GM12878 (cell line): ENCODE measurements around the gene STK33. TPM values are rescaled to one million over a fixed set of nuclear protein-coding genes. Genes with fewer than 3 reads are reported as not detected.
A peak's percentile ranks its signal among the peaks of the same experiment; 100 is the strongest.

Experiments used
- CHD4 ChIP-seq: fragments of 200-600 bp; sonication (generic); IDR thresholded peaks from 2 replicates; pipeline ENCODE4 v1.6.1; 2016; ENCODE audit warnings: mild to moderate bottlenecking
- GATAD2B ChIP-seq: fragments of 450-650 bp; conservative IDR thresholded peaks from 2 replicates; pipeline ENCODE4 v1.6.1; 2017; ENCODE audit warnings: low read depth, mild to moderate bottlenecking, moderate library complexity
- JUNB ChIP-seq: IDR thresholded peaks from 2 replicates; pipeline ENCODE4 v1.6.1; 2016; ENCODE audit warnings: antibody characterized with exemption, mild to moderate bottlenecking
- MEF2B ChIP-seq: fragments of 450-650 bp; IDR thresholded peaks from 2 replicates; pipeline ENCODE4 v1.6.1; 2018; ENCODE audit warnings: mild to moderate bottlenecking, moderate library complexity; ENCODE audit not compliant: partially characterized antibody, poor library complexity, severe bottlenecking
- NR2F1 ChIP-seq: fragments of 450-650 bp; conservative IDR thresholded peaks from 2 replicates; pipeline ENCODE4 v1.6.1; 2017; ENCODE audit warnings: mild to moderate bottlenecking
- NRF1 ChIP-seq: conservative IDR thresholded peaks from 2 replicates; pipeline ENCODE4 v1.6.1; 2011; ENCODE audit warnings: mild to moderate bottlenecking, low read depth, low read length, improper control_type of control experiment
- RCOR1 ChIP-seq: conservative IDR thresholded peaks from 2 replicates; pipeline ENCODE4 v1.6.1; 2012; ENCODE audit warnings: low read depth, low read length, improper control_type of control experiment
- RFX5 ChIP-seq: IDR thresholded peaks from 2 replicates; pipeline ENCODE4 v1.6.1; 2011; ENCODE audit warnings: low read depth, low read length, improper control_type of control experiment
- SMARCA5 ChIP-seq: fragments of 450-650 bp; IDR thresholded peaks from 2 replicates; pipeline ENCODE4 v1.6.1; 2017; ENCODE audit warnings: mild to moderate bottlenecking
- STAT1 ChIP-seq: fragments of 450-650 bp; conservative IDR thresholded peaks from 2 replicates; pipeline ENCODE4 v1.6.1; 2014; ENCODE audit warnings: antibody characterized with exemption, mild to moderate bottlenecking
- polyA plus RNA-seq, 11 experiments: library from polyadenylated mRNA; depleted of rRNA in 4 of 11; unstranded in 6 of 11; stranded (reverse) in 5 of 11; fragments of >200 nt; fragmentation: Nextera tagmentation in 4 of 11; fragmentation: Illumina TruSeq in 1 of 11; extraction: Ambion mirVana in 4 of 11; extraction: Trizol in 1 of 11; gene quantifications; 1 replicate in 1 of 11; 2 replicates in 10 of 11; pipeline versions ENCODE4 v1.2.1 to v1.2.3, GENCODE V29; 2011 to 2016; ENCODE audit warnings: inconsistent platforms in 2 of 11, missing spikeins in 2 of 11, low read depth in 1 of 11
- total RNA-seq, 4 experiments: library from RNA; depleted of rRNA in 3 of 4; stranded (reverse); fragments of >200 nt in 3 of 4; fragmentation: Illumina TruSeq in 1 of 4; extraction: Trizol in 1 of 4; gene quantifications; 2 replicates each; pipeline versions ENCODE4 v1.2.1 to v1.2.3, GENCODE V29; 2013 to 2021
- TF ChIP-seq, protein P1 (sequence below): fragments of 150-350 bp; IDR thresholded peaks from 2 replicates; pipeline ENCODE4 v1.6.1; 2016; ENCODE audit warnings: low read depth, low read length
- TF ChIP-seq, protein P2 (sequence below): fragments of 450-650 bp; IDR thresholded peaks from 2 replicates; pipeline ENCODE4 v1.6.1; 2017; ENCODE audit warnings: low read depth, mild to moderate bottlenecking, moderate library complexity
- TF ChIP-seq, protein P3 (sequence below): IDR thresholded peaks from 2 replicates; pipeline ENCODE4 v1.6.1; 2012; ENCODE audit warnings: low read depth, low read length, improper control_type of control experiment
- TF ChIP-seq, protein P4 (sequence below): fragments of 450-650 bp; formaldehyde crosslinking; IDR thresholded peaks from 2 replicates; pipeline ENCODE4 v1.4.0; 2022; ENCODE audit warnings: mild to moderate bottlenecking, moderate library complexity
- TF ChIP-seq, protein P5 (sequence below): fragments of 450-650 bp; IDR thresholded peaks from 2 replicates; pipeline ENCODE4 v1.6.1; 2017; ENCODE audit warnings: mild to moderate bottlenecking, moderate library complexity

STK33 gene
- total and polyA plus RNA-seq, 10 of the 15 experiments (the other 5 are each of a cell fraction or from before 2014, with no cell fraction given) = 5.2 to 27.3 (median 18.3) TPM

DNA sequence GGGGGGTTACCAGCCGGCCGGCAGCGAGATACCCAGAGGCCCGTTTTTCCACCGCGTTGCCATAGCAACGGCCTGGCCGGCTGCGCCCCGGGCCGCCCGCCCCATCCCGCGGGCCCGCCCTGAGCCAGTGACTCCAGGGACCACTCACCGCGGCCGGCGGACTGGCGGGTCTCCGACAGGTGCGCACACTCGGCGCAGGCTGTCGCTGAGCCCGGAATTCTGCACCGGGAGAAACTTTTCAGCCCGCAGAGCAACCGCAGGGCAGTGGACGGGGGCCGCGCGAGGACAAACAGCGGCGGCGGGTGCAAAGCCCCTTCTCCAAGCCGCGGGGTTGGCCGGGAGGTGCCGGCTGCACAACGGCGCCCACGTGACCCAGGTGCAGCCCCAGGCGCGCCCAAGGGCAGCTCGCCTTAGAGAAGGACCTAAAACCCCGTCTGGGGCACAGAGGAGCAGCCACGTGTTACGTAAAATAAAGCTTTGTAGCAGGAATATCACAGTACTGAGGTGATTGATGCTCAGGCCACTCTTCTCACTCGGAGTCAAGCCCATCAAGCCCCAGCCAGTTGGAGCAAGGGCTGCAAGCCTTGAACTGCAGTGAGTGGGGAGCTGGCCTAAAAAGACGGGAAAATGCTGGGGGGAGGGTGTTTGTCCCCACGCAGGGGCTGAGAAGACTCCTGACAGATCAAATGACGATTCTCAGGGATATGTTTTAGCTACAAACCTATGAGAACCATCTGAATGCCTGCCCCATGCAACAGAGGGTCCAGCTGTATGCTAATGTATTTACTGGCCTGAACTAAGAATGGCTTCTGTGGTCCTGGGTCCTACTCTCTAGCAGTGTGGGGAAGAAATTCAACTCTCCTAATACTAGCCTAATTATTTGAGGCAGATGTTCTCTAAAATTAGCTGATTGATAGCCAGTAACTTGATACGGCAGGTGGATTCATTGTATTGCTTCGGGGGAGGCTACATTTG, at the start of gene STK33 (continued):
- TF ChIP-seq, protein P1, sequence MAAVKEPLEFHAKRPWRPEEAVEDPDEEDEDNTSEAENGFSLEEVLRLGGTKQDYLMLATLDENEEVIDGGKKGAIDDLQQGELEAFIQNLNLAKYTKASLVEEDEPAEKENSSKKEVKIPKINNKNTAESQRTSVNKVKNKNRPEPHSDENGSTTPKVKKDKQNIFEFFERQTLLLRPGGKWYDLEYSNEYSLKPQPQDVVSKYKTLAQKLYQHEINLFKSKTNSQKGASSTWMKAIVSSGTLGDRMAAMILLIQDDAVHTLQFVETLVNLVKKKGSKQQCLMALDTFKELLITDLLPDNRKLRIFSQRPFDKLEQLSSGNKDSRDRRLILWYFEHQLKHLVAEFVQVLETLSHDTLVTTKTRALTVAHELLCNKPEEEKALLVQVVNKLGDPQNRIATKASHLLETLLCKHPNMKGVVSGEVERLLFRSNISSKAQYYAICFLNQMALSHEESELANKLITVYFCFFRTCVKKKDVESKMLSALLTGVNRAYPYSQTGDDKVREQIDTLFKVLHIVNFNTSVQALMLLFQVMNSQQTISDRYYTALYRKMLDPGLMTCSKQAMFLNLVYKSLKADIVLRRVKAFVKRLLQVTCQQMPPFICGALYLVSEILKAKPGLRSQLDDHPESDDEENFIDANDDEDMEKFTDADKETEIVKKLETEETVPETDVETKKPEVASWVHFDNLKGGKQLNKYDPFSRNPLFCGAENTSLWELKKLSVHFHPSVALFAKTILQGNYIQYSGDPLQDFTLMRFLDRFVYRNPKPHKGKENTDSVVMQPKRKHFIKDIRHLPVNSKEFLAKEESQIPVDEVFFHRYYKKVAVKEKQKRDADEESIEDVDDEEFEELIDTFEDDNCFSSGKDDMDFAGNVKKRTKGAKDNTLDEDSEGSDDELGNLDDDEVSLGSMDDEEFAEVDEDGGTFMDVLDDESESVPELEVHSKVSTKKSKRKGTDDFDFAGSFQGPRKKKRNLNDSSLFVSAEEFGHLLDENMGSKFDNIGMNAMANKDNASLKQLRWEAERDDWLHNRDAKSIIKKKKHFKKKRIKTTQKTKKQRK = no peak
- TF ChIP-seq SMARCA5 = peak; percentile 53; the same call in 1 of the 2 replicates
- peak; percentile 23; the same call in 1 of the 2 replicates for TF ChIP-seq STAT1
- TF ChIP-seq CHD4 = no peak
- TF ChIP-seq, protein P2, sequence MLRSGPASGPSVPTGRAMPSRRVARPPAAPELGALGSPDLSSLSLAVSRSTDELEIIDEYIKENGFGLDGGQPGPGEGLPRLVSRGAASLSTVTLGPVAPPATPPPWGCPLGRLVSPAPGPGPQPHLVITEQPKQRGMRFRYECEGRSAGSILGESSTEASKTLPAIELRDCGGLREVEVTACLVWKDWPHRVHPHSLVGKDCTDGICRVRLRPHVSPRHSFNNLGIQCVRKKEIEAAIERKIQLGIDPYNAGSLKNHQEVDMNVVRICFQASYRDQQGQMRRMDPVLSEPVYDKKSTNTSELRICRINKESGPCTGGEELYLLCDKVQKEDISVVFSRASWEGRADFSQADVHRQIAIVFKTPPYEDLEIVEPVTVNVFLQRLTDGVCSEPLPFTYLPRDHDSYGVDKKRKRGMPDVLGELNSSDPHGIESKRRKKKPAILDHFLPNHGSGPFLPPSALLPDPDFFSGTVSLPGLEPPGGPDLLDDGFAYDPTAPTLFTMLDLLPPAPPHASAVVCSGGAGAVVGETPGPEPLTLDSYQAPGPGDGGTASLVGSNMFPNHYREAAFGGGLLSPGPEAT = 0 out of 2 replicates have a peak, but pooled peaks have one; percentile 44
- TF ChIP-seq, protein P3, sequence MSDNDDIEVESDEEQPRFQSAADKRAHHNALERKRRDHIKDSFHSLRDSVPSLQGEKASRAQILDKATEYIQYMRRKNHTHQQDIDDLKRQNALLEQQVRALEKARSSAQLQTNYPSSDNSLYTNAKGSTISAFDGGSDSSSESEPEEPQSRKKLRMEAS = peak; percentile 86
- TF ChIP-seq RFX5 = peak; percentile 44; the same call in 1 of the 2 replicates
- TF ChIP-seq, protein P4, sequence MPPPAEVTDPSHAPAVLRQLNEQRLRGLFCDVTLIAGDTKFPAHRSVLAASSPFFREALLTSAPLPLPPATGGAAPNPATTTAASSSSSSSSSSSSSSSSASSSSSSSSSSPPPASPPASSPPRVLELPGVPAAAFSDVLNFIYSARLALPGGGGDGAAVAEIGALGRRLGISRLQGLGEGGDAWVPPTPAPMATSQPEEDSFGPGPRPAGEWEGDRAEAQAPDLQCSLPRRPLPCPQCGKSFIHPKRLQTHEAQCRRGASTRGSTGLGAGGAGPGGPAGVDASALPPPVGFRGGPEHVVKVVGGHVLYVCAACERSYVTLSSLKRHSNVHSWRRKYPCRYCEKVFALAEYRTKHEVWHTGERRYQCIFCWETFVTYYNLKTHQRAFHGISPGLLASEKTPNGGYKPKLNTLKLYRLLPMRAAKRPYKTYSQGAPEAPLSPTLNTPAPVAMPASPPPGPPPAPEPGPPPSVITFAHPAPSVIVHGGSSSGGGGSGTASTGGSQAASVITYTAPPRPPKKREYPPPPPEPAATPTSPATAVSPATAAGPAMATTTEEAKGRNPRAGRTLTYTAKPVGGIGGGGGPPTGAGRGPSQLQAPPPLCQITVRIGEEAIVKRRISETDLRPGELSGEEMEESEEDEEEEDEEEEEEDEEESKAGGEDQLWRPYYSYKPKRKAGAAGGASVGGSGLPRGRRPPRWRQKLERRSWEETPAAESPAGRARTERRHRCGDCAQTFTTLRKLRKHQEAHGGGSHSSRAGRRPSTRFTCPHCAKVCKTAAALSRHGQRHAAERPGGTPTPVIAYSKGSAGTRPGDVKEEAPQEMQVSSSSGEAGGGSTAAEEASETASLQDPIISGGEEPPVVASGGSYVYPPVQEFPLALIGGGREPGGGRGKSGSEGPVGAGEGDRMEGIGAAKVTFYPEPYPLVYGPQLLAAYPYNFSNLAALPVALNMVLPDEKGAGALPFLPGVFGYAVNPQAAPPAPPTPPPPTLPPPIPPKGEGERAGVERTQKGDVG (CRISPR knock-in tag) = no peak
- TF ChIP-seq, protein P5, sequence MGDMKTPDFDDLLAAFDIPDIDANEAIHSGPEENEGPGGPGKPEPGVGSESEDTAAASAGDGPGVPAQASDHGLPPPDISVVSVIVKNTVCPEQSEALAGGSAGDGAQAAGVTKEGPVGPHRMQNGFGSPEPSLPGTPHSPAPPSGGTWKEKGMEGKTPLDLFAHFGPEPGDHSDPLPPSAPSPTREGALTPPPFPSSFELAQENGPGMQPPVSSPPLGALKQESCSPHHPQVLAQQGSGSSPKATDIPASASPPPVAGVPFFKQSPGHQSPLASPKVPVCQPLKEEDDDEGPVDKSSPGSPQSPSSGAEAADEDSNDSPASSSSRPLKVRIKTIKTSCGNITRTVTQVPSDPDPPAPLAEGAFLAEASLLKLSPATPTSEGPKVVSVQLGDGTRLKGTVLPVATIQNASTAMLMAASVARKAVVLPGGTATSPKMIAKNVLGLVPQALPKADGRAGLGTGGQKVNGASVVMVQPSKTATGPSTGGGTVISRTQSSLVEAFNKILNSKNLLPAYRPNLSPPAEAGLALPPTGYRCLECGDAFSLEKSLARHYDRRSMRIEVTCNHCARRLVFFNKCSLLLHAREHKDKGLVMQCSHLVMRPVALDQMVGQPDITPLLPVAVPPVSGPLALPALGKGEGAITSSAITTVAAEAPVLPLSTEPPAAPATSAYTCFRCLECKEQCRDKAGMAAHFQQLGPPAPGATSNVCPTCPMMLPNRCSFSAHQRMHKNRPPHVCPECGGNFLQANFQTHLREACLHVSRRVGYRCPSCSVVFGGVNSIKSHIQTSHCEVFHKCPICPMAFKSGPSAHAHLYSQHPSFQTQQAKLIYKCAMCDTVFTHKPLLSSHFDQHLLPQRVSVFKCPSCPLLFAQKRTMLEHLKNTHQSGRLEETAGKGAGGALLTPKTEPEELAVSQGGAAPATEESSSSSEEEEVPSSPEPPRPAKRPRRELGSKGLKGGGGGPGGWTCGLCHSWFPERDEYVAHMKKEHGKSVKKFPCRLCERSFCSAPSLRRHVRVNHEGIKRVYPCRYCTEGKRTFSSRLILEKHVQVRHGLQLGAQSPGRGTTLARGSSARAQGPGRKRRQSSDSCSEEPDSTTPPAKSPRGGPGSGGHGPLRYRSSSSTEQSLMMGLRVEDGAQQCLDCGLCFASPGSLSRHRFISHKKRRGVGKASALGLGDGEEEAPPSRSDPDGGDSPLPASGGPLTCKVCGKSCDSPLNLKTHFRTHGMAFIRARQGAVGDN = peak; percentile 44; the same call in 1 of the 2 replicates
- TF ChIP-seq JUNB = no peak
- peak; percentile 13 for TF ChIP-seq MEF2B
- 0 out of 2 replicates have a peak, but pooled peaks have one; percentile 47 for TF ChIP-seq RCOR1
- peak; percentile 48; the same call in 1 of the 2 replicates for TF ChIP-seq NR2F1
- TF ChIP-seq GATAD2B = peak; percentile 69; the same call in 1 of the 2 replicates
- no peak for TF ChIP-seq NRF1
